ENCODE data around the gene STX8.

Gene STX8

DNA sequence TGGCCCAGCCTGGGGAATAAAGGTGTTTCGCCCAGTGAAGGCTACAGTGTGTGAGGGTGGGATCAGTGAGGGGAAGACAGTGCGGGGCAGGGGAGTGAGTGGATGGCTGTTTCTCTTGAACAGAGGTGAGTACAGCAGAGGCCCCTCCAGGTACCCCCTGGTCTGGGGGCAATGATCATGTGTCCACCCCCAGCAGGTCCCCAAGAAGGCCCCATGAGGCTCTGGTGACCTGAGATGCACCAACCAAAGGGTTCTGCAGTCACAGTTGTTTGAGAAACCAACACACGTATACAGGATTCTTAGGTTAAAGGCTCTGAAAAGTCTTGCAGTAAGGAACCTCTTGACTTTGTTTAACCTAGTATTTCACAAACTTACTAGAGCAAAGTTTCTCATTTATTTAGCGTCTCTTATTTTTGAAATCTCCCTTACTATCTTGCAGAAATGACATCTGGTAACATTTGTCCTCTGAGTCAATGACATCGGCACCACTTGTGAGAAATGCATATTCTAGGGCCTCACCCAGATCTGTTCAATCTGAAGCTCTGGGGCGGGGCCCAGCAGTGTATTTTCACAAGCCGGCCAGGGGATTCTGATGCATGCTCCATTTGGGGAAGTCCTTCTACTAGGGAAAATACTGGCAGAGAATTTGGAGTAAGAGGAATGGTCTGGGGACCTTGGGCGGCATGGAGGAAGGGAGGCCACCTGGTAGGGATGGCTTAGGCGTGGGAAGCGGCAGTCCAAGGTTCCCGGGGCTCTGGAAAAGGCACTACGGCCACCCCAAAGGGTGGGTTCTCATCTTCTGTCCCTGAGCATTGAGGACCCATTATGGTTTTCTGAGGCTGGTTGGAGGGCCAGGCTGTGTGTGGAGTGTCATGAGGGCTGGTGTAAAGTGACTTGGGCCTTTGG, 337.0 kb downstream of the STX8 start:
- FAIRE-seq, result no peak
- no peak for DNase-seq (ENCODE audit: insufficient read length, low spot score)
- TF ChIP-seq, protein P1, sequence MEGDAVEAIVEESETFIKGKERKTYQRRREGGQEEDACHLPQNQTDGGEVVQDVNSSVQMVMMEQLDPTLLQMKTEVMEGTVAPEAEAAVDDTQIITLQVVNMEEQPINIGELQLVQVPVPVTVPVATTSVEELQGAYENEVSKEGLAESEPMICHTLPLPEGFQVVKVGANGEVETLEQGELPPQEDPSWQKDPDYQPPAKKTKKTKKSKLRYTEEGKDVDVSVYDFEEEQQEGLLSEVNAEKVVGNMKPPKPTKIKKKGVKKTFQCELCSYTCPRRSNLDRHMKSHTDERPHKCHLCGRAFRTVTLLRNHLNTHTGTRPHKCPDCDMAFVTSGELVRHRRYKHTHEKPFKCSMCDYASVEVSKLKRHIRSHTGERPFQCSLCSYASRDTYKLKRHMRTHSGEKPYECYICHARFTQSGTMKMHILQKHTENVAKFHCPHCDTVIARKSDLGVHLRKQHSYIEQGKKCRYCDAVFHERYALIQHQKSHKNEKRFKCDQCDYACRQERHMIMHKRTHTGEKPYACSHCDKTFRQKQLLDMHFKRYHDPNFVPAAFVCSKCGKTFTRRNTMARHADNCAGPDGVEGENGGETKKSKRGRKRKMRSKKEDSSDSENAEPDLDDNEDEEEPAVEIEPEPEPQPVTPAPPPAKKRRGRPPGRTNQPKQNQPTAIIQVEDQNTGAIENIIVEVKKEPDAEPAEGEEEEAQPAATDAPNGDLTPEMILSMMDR (IDR thresholded peaks at IDR 0.05; ENCODE audit: insufficient read depth, missing control alignments), result no peak

DNA sequence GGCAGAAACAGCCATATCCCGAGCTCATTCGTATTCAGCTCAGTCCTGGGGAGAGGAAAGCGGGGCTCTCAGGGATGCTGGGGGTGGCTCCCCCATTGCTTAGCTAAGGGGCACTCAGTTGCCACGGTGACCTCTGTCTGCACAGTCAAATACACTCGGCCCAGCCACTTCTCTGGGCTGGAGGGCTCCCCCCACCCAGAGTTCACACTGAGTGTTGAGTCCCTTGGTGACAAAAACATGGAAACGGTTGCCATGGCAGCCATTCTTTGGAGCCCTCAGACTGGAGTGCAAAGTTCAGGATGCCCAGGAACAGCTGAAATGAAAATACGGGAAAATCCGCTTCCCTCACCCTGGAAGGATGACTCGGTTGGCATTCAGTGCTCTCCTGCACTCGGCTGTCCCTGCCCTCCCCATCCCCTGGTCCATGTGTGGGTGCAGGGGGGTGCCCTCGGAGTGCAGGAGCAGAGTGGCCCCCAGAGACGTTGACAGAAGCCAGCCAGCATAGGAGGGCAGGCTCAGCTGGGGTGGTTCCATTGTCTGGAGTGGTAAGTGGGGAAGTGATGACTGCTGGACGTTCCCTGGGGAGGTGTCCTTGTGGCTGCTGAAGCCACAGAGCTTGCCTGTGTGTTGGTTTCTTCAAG, 337.8 kb downstream of the STX8 start:
- no peak for DNase-seq (ENCODE audit: insufficient read length, low spot score)
- TF ChIP-seq, protein P1 (IDR thresholded peaks at IDR 0.05; ENCODE audit: insufficient read depth, missing control alignments), result no peak
- FAIRE-seq, result no peak

DNA sequence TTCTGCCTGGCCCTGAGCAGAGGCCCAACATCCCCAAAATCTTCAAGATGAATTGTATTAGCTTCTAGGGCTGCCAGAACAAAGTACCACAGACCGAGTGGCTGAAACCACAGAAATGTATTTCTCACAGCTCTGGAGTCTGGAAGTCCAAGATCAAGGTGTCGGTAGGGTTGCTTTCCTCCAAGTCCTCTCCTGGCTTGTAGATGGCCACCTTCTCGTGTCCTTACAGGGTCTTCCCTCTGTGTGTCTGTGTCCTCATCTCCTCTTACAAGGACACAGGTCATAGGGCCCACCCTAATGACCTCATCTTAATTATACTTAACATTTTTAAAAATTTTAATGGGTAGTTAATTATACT, 338.6 kb downstream of the STX8 start:
- FAIRE-seq (no peak), DNase-seq (ENCODE audit: insufficient read length, low spot score) (no peak)
- TF ChIP-seq, protein P1 (IDR thresholded peaks at IDR 0.05; ENCODE audit: insufficient read depth, missing control alignments), result no peak

DNA sequence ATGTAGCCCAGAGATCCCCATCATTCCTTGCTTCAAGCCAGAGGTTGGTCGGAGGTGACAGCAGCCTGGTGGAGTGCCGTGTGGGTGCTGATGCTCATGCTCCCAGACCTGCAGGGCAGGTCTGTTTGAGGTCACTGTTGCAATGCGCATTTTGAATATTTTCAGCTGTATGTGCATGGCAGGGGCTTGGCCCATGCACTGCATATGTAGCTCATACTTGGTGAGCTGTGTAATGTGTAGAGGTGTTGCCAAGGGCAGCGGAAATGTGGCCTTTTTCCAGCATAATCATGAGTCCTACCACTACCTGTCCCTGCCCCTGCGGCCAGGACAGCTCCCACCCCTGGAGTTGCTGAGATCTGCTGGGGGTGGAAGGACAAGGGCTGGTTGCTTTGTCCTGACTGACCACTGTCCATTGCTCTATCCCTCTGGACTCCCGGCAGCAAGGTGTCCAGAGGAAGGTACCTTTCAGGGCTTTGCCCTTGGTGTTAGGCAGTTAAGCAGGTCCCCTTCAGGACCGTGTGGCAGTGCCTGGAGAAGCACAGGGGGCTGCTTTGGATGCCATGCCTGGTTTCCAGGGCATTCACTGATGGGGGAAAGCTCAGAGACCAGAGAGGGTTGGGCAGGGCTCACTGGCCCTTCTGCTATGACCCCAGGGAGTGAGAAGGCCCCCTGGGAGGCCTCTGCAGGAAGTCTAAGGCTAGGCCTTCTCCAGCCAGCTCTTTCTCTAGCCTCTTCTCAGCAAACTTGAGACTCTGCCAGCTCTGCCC, 339.2 kb downstream of the STX8 start:
- TF ChIP-seq, protein P1 (IDR thresholded peaks at IDR 0.05; ENCODE audit: insufficient read depth, missing control alignments), result no peak
- DNase-seq (ENCODE audit: insufficient read length, low spot score) (no peak), FAIRE-seq (no peak)

DNA sequence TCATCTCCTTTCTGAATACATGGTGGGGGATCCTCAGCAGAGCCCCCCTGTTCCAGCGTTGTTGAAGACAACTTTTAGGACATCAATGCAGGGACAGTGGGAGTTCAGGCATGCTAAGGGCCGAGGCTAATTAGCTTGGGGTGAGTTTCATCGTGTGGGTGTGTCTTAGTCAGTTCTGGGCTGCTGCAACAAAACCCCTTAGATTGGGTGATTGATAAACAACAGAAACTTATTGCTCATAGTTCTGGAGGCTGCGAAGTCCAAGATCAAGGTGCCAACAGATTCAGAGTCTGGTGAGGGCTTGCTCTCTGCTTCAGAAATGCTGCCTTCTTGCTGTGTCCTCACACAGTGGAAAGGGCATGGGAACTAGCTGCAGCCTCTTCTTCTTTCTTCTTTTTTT, 340.3 kb downstream of the STX8 start:
- DNase-seq (ENCODE audit: insufficient read length, low spot score), result no peak
- TF ChIP-seq, protein P1 (IDR thresholded peaks at IDR 0.05; ENCODE audit: insufficient read depth, missing control alignments), result no peak
- FAIRE-seq, result no peak

DNA sequence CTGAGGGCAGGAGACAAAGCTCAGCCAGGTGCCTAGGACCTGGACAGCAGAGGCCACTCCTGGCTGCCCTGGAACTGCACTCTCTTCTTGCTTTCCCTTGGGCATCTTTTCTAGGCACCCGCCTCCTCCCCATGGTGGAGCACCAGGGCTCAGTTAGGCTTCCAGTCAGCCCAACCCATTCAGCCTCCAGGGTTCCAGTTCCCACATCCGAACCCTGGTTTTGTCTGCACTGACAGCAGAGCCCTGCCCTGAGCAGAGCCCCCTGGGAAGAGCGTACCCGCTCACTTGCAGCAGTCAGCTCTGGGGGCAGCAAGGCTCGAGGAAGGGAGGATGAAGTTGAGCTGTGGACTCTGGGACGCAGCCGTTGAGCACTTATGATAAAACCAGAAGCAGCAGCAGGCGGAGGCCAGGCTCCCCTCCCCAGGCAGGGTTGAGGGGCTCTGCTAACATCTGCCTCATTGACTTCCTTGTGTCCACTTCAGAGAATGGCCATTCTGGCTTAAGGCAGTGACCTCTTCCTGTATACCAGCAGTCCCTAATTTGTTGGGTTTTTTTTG, 341.2 kb downstream of the STX8 start:
- no peak for FAIRE-seq
- DNase-seq (ENCODE audit: insufficient read length, low spot score), result no peak
- TF ChIP-seq, protein P1 (IDR thresholded peaks at IDR 0.05; ENCODE audit: insufficient read depth, missing control alignments), result no peak
